Activated T-helper 1 cell treated with anti-CD3 and anti-CD28 coated beads, Interleukin-12 subunit alpha, Interleukin-12 subunit beta, Interleukin-2, Interleukin-4 antibody, amounts not matched to agents 30 ng/mL and 10 ng/mL and 1 ng/mL, durations not matched to agents 14 hours and 24 hours and 36 hours (primary cell): ENCODE results near the gene LDLRAD3. TPM values are rescaled to one million over a fixed set of nuclear protein-coding genes. Genes with fewer than 3 reads are reported as not detected.

Experiments
- DNase-seq: peaks from one replicate; pipeline ENCODE4 v3.0.0; 2021; ENCODE audit warnings: low spot score
- H3K27ac Mint-ChIP-seq: one replicate; pipeline ENCODE4 v1.8.0; 2021; ENCODE audit warnings: mild to moderate bottlenecking, mixed read lengths
- H3K27me3 Mint-ChIP-seq: one replicate; pipeline ENCODE4 v1.8.0; 2022; ENCODE audit warnings: mild to moderate bottlenecking, moderate library complexity, mixed read lengths; ENCODE audit not compliant: insufficient read depth
- H3K36me3 Mint-ChIP-seq: one replicate; pipeline ENCODE4 v1.8.0; 2021; ENCODE audit warnings: low read depth, mixed read lengths
- H3K4me1 Mint-ChIP-seq: one replicate; pipeline ENCODE4 v1.8.0; 2021; ENCODE audit warnings: low read depth, mixed read lengths
- H3K4me3 Mint-ChIP-seq: one replicate; pipeline ENCODE4 v1.8.0; 2021; ENCODE audit warnings: mild to moderate bottlenecking, moderate library complexity, mixed read lengths
- H3K9me3 Mint-ChIP-seq: one replicate; pipeline ENCODE4 v1.8.0; 2021; ENCODE audit warnings: mixed read lengths
- intact Hi-C: fragments of 100-400 bp; cut with micrococcal nuclease; formaldehyde crosslinking; loops from one replicate; pipeline ENCODE4 v1.15.1; 2024
- total RNA-seq: library from RNA; stranded (reverse); gene quantifications from 2 replicates; pipeline ENCODE4 v1.2.3, GENCODE V29; 2022

LDLRAD3 gene
- total RNA-seq, 1 donor from 2014 or later, result 0.57 TPM

DNA sequence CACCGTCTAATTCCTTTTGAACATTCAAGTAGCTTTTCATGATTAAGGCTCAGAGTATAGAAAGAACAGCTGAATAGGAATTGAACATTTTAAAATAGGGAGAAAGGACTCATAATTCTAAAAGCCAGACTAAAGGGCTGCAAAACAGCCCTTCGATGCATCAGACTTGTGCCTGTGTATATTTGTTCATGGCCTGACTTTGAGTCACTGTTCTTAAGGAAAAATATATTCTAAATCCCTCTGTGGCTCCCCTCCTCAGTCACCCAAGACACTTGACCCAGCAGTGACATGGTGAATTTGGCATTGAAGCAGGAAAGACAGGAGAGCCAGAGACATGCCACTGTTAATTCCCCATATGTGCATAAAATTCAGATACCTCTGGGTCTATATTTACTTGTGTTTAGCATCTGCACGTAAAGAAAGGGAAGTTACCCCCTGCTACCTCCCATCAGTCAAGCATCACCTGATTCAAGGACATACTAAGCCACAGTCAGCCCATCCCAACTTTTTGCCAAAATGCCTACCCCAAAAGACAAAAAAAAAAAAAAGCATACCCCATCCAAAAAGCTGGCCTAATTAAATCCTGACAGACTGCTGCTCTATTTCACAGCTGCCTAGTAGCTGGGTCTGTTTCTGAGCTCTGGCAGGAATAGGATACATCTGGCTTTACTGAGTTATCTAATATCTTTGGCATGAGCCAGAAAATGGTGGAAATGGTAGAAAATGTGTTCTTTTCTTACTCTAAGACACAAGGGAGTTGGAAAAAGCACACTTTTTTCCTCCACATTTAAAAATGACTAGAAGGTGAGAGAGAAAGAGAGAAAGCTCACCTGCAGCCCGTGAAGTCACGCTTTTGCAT, 251.9 kb downstream of the LDLRAD3 start:
- H3K4me1 Mint-ChIP-seq, result no peaks in the 10 kb centered on the region
- H3K9me3 Mint-ChIP-seq, result no peaks in the 10 kb centered on the region
- H3K4me3 Mint-ChIP-seq, result no peak overlapping the region

DNA sequence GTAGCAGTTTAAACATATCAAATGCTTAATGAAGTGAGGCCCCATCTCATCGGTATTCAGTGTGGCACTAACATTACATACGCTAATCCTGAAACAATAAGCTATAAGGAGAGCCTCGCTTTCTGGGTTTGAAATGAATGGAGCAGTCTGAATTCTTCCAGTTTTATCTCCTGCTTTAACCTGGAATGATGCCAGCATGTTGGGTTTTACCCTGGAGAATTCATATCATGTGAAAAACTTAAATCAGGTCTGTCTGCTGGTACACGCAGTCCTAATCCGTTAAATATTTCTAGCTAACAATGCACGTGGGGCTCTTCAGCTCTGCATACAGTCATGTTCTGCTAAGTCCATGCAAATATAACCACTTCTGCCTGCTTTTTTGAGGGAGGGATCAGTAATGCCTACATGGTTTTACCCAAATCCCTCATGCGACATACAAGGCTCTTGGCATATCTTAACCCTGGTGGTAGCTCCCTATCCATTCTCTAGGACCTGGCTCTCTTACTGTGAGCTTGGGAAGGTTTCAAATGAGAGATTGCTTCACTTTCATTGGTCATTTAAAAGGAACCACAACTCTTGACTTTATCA, 252.6 kb downstream of the LDLRAD3 start:
- no peak overlapping the region for H3K4me3 Mint-ChIP-seq
- H3K9me3 Mint-ChIP-seq, result no peaks in the 10 kb centered on the region
- H3K36me3 Mint-ChIP-seq, result no peaks in the 10 kb centered on the region
- intact Hi-C loops, result no loop called here
- H3K27me3 Mint-ChIP-seq, result no peaks in the 10 kb centered on the region
- H3K4me1 Mint-ChIP-seq, result no peaks in the 10 kb centered on the region
- no peak overlapping the region for H3K27ac Mint-ChIP-seq
- no peak for DNase-seq

More for the DNA sequence above, 251.9 kb downstream of the LDLRAD3 start:
- intact Hi-C loops, result no loop called here
- H3K36me3 Mint-ChIP-seq, result no peaks in the 10 kb centered on the region
- no peak overlapping the region for H3K27ac Mint-ChIP-seq
- H3K27me3 Mint-ChIP-seq, result no peaks in the 10 kb centered on the region
- DNase-seq, result no peak

DNA sequence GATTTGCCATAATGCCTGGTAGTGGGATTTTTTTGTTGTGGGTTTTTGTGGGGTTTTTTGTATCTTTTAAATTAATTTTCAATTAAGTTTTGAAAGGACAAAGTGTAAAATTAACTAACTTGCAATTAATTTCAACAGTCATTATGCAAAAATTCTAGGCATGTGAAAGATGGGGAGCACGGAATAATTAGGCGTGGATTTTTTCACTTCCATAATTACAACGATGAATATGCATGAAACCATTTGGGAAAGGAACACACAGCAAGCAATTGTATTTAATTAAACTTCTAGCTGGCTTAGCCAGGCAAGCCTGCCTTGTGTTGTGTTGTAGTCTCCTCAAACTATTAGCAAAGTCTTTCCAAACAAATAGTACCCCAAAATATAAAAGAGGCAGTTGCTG, 257.5 kb downstream of the LDLRAD3 start:
- Mint-ChIP-seq H3K9me3 (no peaks in the 10 kb centered on the region), H3K27me3 (no peaks in the 10 kb centered on the region)

DNA sequence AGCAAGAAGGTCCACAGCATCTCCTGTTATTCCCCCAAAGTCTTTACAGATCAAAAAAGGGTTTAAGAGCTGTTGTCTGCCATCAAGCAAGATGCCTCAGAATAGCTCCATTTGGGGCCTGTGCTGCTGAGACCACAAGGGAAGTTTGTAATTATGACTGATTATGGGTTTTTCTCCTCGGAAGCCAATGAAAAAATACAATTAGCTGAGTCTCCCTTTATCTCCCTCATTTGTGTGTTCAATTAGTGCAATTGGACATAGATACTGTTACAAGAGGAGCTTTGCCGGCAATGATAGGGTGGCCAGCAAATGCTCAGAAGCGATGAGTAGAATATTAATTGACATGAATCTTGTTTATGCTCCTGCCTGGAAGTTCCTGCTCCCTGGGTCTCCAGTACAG, 261.7 kb downstream of the LDLRAD3 start:
- H3K4me1 Mint-ChIP-seq, result no peaks in the 10 kb centered on the region
- no peak overlapping the region for H3K4me3 Mint-ChIP-seq
- intact Hi-C loops, result no loop called here
- H3K27me3 Mint-ChIP-seq, result peaks cover 2% of the 10 kb centered on the region
- no peaks in the 10 kb centered on the region for H3K9me3 Mint-ChIP-seq
- H3K27ac Mint-ChIP-seq, result no peak overlapping the region
- no peak for DNase-seq
- no peaks in the 10 kb centered on the region for H3K36me3 Mint-ChIP-seq

More for the DNA sequence above, 257.5 kb downstream of the LDLRAD3 start:
- Mint-ChIP-seq H3K4me3 (no peak overlapping the region), H3K27ac (no peak overlapping the region), H3K4me1 (no peaks in the 10 kb centered on the region), H3K36me3 (no peaks in the 10 kb centered on the region)
- intact Hi-C loops, result no loop called here
- no peak for DNase-seq

DNA sequence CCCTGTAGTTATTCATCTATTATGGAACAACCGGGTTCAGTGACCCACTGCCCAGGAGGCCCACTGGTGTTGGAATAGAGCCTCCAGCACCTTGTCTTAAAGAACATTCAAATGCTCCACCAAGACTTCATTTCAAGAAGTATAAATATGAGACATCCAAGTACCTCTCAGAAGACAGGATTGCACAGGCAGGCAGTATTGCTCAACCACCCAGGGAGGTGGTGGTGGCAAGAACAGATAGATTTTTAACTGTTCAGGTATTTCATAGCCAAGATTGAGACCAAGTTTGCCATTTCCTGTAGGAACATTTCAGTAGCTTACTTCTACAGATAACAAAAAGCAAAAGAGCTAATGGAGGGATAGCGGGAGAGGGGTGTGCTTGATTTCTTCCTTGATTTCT, 266.7 kb downstream of the LDLRAD3 start:
- H3K27me3 Mint-ChIP-seq, result peaks cover 4% of the 10 kb centered on the region
- H3K27ac Mint-ChIP-seq, result no peak overlapping the region
- intact Hi-C loops, result no loop called here
- no peaks in the 10 kb centered on the region for H3K4me1 Mint-ChIP-seq
- H3K9me3 Mint-ChIP-seq, result no peaks in the 10 kb centered on the region
- H3K4me3 Mint-ChIP-seq, result no peak overlapping the region
- no peak for DNase-seq
- no peaks in the 10 kb centered on the region for H3K36me3 Mint-ChIP-seq

DNA sequence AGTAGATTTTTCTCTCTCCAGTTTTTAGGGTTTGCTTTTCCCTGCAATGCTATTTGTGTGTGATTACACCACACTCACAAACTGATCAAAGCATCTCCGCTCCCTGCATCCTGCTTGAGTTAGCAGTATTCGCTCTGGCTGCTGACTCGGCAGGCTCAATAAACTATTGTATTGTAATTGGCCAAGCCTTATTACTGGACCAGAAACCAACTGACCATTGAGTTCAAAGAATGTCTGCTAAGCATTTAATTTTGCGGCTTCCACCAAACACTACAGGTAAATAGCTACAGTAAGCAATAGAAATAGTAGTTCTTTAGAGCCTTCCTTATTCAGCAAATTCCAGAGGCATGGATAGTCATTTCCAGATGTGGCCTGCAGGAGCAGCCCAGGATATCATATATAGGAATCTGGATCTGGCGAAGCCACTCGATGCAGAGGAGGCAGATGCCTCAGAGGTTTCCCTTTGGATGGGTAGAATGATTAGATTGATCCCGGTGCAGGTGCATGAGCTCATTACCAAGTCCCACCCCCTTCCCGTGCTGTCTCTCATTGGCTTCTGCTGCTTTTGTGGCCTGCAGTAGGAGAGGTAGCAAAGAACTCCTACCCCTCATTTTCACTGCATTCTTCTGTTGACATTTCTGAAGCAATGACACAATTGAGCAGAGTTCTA, 268.0 kb downstream of the LDLRAD3 start:
- H3K4me1 Mint-ChIP-seq, result no peaks in the 10 kb centered on the region
- intact Hi-C loops, result no loop called here

DNA sequence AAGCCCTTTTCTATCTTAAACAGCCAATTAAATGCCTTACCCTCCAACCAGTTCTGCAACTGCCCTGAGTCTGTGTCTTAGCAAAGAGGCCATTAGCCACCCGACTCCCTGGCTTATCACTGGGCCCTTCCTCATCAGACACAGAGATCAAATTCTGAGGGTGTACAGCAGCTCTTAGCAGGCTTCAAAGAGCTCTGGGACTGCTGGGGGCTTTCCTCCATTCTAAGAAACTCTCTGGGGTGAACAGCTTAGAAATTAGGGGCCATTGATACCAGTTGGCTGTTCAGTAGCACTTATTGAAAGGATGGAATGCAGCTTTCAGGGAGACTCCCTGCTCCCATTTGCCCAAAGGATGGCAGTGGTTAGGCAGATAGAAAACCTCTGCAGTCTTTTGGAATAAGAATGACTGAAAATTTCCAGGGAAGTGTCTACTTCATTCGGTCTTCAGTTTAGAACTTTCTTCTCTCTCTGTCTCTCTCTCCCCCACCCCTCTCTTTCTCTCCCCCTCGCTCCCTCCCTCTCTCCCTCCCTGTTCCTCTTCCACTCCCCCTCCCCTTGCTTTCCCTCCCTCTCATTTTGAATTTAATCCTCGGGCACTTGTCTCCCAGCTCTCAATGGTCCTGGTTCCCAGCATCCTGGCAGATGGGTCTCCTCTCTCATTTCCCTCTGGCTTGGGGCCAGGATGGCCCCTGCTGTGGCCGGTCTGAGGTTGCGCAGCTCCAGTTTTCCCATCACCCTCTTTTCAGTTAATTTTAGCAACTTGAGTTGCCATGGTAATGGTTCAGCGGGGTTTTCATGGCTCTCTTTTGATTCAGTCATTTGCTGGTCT, 268.9 kb downstream of the LDLRAD3 start:
- Mint-ChIP-seq H3K4me3 (no peak overlapping the region), H3K9me3 (no peaks in the 10 kb centered on the region), H3K4me1 (no peaks in the 10 kb centered on the region), H3K36me3 (no peaks in the 10 kb centered on the region), H3K27me3 (peaks cover 4% of the 10 kb centered on the region), H3K27ac (no peak overlapping the region)
- no peak for DNase-seq
- intact Hi-C loops, result no loop called here

More for the DNA sequence above, 268.0 kb downstream of the LDLRAD3 start:
- H3K36me3 Mint-ChIP-seq, result no peaks in the 10 kb centered on the region
- no peaks in the 10 kb centered on the region for H3K9me3 Mint-ChIP-seq
- H3K27ac Mint-ChIP-seq, result no peak overlapping the region
- H3K4me3 Mint-ChIP-seq, result no peak overlapping the region
- H3K27me3 Mint-ChIP-seq, result peaks cover 4% of the 10 kb centered on the region
- DNase-seq, result no peak

DNA sequence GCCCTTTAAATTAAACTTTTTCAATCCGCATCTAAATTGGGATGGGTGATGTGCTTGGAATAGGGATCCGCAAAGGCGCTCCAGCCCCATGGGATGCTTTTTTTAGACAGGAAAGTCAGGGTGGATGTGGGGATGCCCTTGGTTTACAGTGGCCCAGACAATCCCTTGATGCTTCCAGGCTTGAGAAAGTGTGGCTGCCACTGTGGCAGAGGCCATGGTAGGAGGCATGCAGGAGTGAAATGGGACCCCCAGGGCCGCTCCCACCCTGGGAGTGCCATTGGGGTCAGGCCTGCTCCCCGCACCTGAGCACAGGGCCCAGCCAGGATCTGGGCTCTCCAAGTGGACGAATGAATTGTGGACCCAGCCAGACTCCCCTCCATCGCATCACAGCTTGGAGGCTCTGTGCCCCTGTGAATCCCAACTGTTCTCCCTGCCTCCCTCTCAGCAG, 269.6 kb downstream of the LDLRAD3 start:
- Mint-ChIP-seq H3K27me3 (peaks cover 4% of the 10 kb centered on the region), H3K4me1 (no peaks in the 10 kb centered on the region), H3K36me3 (no peaks in the 10 kb centered on the region), H3K9me3 (no peaks in the 10 kb centered on the region), H3K27ac (no peak overlapping the region), H3K4me3 (no peak overlapping the region)
- intact Hi-C loops, result no loop called here
- no peak for DNase-seq

DNA sequence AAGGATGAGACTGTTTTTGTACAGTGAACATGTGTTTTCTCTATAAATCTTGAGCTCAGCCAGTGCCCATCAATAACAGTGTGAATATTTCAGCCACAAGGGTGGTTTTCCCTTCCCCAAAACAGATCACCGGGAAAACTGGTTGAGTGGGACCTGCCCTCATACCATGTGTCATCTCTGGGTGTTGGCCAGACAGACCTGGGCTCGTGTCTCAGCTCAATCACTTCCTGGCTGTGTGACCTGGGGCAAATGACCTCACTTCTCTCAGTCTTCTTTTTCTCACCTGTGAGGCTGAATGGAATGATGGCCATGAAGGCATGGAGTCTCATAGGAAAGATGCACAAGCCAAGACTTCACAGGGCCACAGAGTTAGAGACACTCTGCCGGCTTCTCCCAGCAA, 270.6 kb downstream of the LDLRAD3 start:
- intact Hi-C loops, result no loop called here
- no peak for DNase-seq
- H3K27me3 Mint-ChIP-seq, result peaks cover 2% of the 10 kb centered on the region
- H3K4me1 Mint-ChIP-seq, result no peaks in the 10 kb centered on the region
- no peaks in the 10 kb centered on the region for H3K36me3 Mint-ChIP-seq
- H3K4me3 Mint-ChIP-seq, result no peak overlapping the region
- H3K9me3 Mint-ChIP-seq, result peaks cover 3% of the 10 kb centered on the region
- no peak overlapping the region for H3K27ac Mint-ChIP-seq

DNA sequence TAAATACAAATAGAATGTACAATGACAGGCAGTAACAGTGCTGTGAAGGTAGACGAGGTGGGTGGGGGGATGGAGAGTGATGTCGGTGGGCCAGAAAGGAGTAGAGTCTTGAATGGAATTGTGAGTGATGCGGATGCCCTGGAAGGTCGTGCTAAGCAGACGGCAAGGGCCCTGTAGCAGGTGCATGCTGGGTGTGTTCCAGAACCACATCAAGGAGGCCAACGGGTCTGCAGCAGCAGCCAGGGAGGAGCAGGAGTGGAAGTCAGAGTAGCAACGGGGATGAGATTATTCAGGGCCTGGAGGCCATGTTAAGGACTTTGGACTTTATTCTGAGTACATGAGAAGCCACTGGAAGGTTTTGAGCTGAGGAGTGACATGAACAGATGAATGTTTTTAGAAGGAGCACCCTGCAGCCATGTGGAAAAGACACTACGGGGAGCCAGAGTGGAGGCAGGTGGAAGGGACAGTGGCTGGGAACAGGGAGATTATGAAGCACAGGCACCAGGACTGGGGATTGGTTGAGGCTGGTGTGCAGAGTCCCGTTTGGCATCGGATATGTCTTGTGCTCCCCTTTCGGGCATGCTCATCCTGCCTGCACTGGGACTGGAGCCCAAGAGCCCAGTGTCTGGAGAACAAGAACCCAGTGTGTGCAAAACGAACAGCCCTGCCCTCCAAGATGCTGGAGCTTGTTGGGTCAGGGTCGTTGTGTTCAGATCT, 271.3 kb downstream of the LDLRAD3 start:
- peaks cover 9% of the 10 kb centered on the region for H3K9me3 Mint-ChIP-seq
- no peaks in the 10 kb centered on the region for H3K36me3 Mint-ChIP-seq
- intact Hi-C loops, result no loop called here
- no peak overlapping the region for H3K27ac Mint-ChIP-seq
- no peak overlapping the region for H3K4me3 Mint-ChIP-seq
- H3K27me3 Mint-ChIP-seq, result peaks cover 2% of the 10 kb centered on the region
- no peak for DNase-seq
- H3K4me1 Mint-ChIP-seq, result no peaks in the 10 kb centered on the region

DNA sequence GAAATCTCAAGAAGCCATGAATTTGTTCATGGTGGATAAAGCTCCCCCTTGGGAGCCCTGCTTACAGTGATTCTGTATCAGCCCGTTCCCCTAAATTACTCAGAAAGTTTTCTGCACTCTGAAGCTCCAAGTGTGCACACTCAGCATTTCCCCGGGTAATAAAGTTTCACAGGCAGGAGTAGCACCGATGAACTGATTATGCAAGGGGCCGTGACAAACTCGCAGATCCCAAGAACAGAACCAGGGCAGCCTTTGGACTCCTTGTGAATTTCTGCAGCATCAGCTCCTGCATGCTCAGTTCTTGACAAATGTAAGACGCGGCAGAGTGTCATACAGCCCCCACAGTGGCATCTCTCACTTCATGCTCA, 271.8 kb downstream of the LDLRAD3 start:
- DNase-seq, result no peak
- Mint-ChIP-seq H3K27ac (no peak overlapping the region), H3K9me3 (peaks cover 15% of the 10 kb centered on the region), H3K4me1 (no peaks in the 10 kb centered on the region), H3K4me3 (no peak overlapping the region), H3K36me3 (no peaks in the 10 kb centered on the region), H3K27me3 (peaks cover 2% of the 10 kb centered on the region)
- intact Hi-C loops, result no loop called here

DNA sequence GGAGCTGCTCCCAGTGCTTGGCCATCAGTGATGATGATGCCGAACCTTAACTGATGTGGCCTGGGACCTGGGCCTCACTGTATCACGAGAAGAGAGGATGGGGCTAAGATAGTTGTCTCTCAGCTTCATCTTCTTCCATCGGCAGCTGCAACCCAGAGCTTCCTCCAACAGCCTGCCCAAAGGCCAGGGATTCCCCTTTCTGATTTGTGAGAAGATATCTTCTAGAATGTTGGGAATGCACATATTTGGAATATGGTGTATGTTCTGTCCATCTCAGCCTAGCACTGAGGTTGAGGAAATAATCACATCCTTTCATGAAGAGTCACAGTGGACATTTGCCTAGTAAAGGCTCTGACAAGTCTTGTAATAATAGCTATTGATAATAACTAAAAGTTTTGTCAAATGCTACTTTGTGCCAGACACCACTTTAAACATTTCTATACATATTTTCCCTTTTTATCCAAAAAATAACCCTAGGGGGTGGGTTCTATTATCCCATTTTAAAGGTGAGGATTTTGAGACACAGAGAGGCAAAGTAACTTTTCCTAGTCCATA, 272.3 kb downstream of the LDLRAD3 start:
- H3K4me1 Mint-ChIP-seq, result no peaks in the 10 kb centered on the region
- no peak overlapping the region for H3K4me3 Mint-ChIP-seq
- peaks cover 2% of the 10 kb centered on the region for H3K27me3 Mint-ChIP-seq
- H3K27ac Mint-ChIP-seq, result no peak overlapping the region
- H3K9me3 Mint-ChIP-seq, result peaks cover 15% of the 10 kb centered on the region
- no peak for DNase-seq
- no peaks in the 10 kb centered on the region for H3K36me3 Mint-ChIP-seq
- intact Hi-C loops, result no loop called here
